ENCODE measurements around the gene LRBA.

DNA sequence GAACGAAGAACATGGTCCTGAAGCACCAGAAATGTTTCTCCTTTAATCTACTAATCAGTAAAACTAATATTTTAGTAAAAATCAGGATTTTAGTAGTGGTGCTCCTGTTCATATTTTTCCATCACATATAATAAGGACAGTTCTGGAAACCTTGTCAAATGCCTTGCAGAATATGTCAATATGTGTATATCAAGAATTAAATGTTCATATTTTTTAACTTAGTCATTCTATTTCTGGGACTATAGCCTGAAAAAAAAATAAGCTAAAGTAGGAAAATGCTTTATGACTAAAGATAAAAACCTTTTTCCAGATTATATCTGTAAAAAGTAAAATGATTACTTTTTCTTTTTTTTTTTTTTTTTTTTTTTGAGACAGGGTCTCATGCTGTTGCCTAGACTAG, 368.1 kb downstream of the LRBA start:
- TF ChIP-seq, protein P1, sequence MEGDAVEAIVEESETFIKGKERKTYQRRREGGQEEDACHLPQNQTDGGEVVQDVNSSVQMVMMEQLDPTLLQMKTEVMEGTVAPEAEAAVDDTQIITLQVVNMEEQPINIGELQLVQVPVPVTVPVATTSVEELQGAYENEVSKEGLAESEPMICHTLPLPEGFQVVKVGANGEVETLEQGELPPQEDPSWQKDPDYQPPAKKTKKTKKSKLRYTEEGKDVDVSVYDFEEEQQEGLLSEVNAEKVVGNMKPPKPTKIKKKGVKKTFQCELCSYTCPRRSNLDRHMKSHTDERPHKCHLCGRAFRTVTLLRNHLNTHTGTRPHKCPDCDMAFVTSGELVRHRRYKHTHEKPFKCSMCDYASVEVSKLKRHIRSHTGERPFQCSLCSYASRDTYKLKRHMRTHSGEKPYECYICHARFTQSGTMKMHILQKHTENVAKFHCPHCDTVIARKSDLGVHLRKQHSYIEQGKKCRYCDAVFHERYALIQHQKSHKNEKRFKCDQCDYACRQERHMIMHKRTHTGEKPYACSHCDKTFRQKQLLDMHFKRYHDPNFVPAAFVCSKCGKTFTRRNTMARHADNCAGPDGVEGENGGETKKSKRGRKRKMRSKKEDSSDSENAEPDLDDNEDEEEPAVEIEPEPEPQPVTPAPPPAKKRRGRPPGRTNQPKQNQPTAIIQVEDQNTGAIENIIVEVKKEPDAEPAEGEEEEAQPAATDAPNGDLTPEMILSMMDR (IDR thresholded peaks at IDR 0.05) = no peak
- no peak for TF ChIP-seq POLR2A (IDR thresholded peaks at IDR 0.05)
